Measurements from ENCODE around the gene HACD2. TPM values are rescaled to one million over a fixed set of nuclear protein-coding genes. Genes with fewer than 3 reads are reported as not detected.

HACD2 gene
- total and polyA plus RNA-seq, 2 donors (not counting 3 experiments of a cell fraction or from before 2014, with no cell fraction given): 17.0 to 20.9 TPM

GRCh38 chr3:123451186-123451585 is 133.7 kb downstream of the HACD2 start:
- Histone ChIP-seq H3K9me1 (replicated peaks; ENCODE audit: control insufficient read depth, extremely low read depth, insufficient read depth, low read length) (no peaks in the 10 kb centered on the region), H3K27me3 (ENCODE audit: control insufficient read depth in 2 of 2, insufficient read depth in 2 of 2, low read length in 2 of 2) (peaks cover 32 to 43% of the 10 kb centered on the region in 2 experiments), H4K20me1 (replicated peaks; ENCODE audit: control insufficient read depth, extremely low read depth, insufficient read depth, low read length) (no peaks in the 10 kb centered on the region), H3K4me1 (ENCODE audit: control insufficient read depth, extremely low read depth, insufficient read depth, low read length) (no peaks in the 10 kb centered on the region), H3K36me3 (ENCODE audit: control insufficient read depth in 2 of 2, extremely low read depth in 1 of 2, insufficient read depth in 2 of 2, low read length in 2 of 2) (no peaks in the 10 kb centered on the region), H2AFZ (ENCODE audit: low read depth, low read length) (no peak overlapping the region), H3K9ac (replicated peaks; ENCODE audit: extremely low read depth, insufficient read depth, low read length) (no peak overlapping the region), H3K79me2 (ENCODE audit: control insufficient read depth, insufficient read depth, low read length) (no peaks in the 10 kb centered on the region), H3K4me2 (ENCODE audit: insufficient read depth, low read length) (no peak overlapping the region), H3K9me3 (replicated peaks; ENCODE audit: control insufficient read depth, insufficient read depth, low read length) (no peaks in the 10 kb centered on the region), H3K27ac (ENCODE audit: insufficient read depth, low read depth, low read length) (no peak overlapping the region), H3K4me3 (replicated peaks in 1 of 3; ENCODE audit: insufficient read depth in 1 of 3, low read depth in 1 of 3, low read length in 3 of 3) (no peak overlapping the region)
- no peak for DNase-seq (ENCODE audit: low read depth, low spot score)
- CTCF ChIA-PET: interaction anchor here (1.9 kb wide), 1 partner anchor 107 kb away, joined by 6 read pairs; no protein-coding TSS in a partner anchor
- BruUV-seq (replicated peaks): no TSS peak
- POLR2A ChIA-PET: no interaction called here
- TF ChIP-seq MYC (IDR thresholded peaks at IDR 0.05; ENCODE audit: low read depth, low read length): no peak
- TF ChIP-seq FOS (IDR thresholded peaks at IDR 0.05; ENCODE audit: borderline replicate concordance, insufficient read depth, low read length): no peak
- no peak for TF ChIP-seq MAX (IDR thresholded peaks at IDR 0.05; ENCODE audit: insufficient read depth, insufficient read length)
- TF ChIP-seq POLR2AphosphoS5 (IDR thresholded peaks at IDR 0.05; ENCODE audit: insufficient read depth, low read depth, low read length): no peak
- no peak for TF ChIP-seq GATA2 (IDR thresholded peaks at IDR 0.05; ENCODE audit: insufficient read depth, insufficient read length, low read depth, low read length)
- TF ChIP-seq JUN (IDR thresholded peaks at IDR 0.05; ENCODE audit: borderline replicate concordance, insufficient read depth, insufficient read length, low read depth): no peak
- no peak for TF ChIP-seq CTCF (IDR thresholded peaks at IDR 0.05; ENCODE audit: extremely low read depth in 1 of 2, insufficient read depth in 1 of 2, low read depth in 1 of 2, low read length in 2 of 2)
- no peak for TF ChIP-seq EZH2 (IDR thresholded peaks at IDR 0.05; ENCODE audit: borderline replicate concordance, low read depth, low read length, severe bottlenecking)
- TF ChIP-seq POLR2A (IDR thresholded peaks at IDR 0.05; ENCODE audit: low read depth, low read length): no peak
- intact Hi-C loops (cut with micrococcal nuclease) (loop anchor here (2.0 kb wide), 1 partner anchor 38 kb away; no protein-coding TSS in a partner anchor), dilution Hi-C loops (cut with MboI; ENCODE audit: extremely low pct_ligation_motif_present, low sequenced_read_pairs) (no loop called here)
- FAIRE-seq: no peak

Data from endothelial cell of umbilical vein (primary cell).